Measurements from ENCODE around the gene HOXC10.

HOXC10 gene

GRCh38 chr12:53939141-53940108, 45.5 kb upstream of the HOXC10 start:
- DNase-seq (ENCODE audit: low read depth, low spot score), result no peak
- POLR2A ChIA-PET, result no interaction called here
- H3K4me3 ChIP-seq (ENCODE audit: low read depth, low read length), result no peak overlapping the region
- TF ChIP-seq CTCF (IDR thresholded peaks at IDR 0.05; ENCODE audit: insufficient read depth, low read length, missing control alignments), result no peak
- CTCF ChIA-PET, result interaction anchor here (1.6 kb wide), 1 partner anchor 193 kb away, joined by 4 read pairs; no protein-coding TSS in a partner anchor

GRCh38 chr12:53940443-53941014, 44.4 kb upstream of the HOXC10 start:
- ChIA-PET CTCF (interaction anchor here (1.0 kb wide), 1 partner anchor 12 kb away, joined by 3 read pairs; no protein-coding TSS in a partner anchor), POLR2A (no interaction called here)
- no peak for TF ChIP-seq CTCF (IDR thresholded peaks at IDR 0.05; ENCODE audit: insufficient read depth, low read length, missing control alignments)
- no peak for DNase-seq (ENCODE audit: low read depth, low spot score)
- H3K4me3 ChIP-seq (ENCODE audit: low read depth, low read length), result no peak overlapping the region

- no peak for DNase-seq (ENCODE audit: low read depth, low spot score)
- H3K4me3 ChIP-seq (ENCODE audit: low read depth, low read length), result no peak overlapping the region
- POLR2A ChIA-PET, result no interaction called here
- no peak for TF ChIP-seq CTCF (IDR thresholded peaks at IDR 0.05; ENCODE audit: insufficient read depth, low read length, missing control alignments)
- CTCF ChIA-PET, result interaction anchor here (1.0 kb wide), 1 partner anchor 12 kb away, joined by 3 read pairs; no protein-coding TSS in a partner anchor
Observed at GRCh38 chr12:53941187-53941586, 43.8 kb upstream of the HOXC10 start.

GRCh38 chr12:53941750-53942149, 43.2 kb upstream of the HOXC10 start:
- CTCF ChIA-PET, result interaction anchor here (1.0 kb wide), 1 partner anchor 260 kb away, joined by 3 read pairs; no protein-coding TSS in a partner anchor
- no peak for DNase-seq (ENCODE audit: low read depth, low spot score)
- POLR2A ChIA-PET, result no interaction called here
- H3K4me3 ChIP-seq (ENCODE audit: low read depth, low read length), result no peak overlapping the region
- no peak for TF ChIP-seq CTCF (IDR thresholded peaks at IDR 0.05; ENCODE audit: insufficient read depth, low read length, missing control alignments)

GRCh38 chr12:53942467-53942997, 42.4 kb upstream of the HOXC10 start:
- no peak for TF ChIP-seq CTCF (IDR thresholded peaks at IDR 0.05; ENCODE audit: insufficient read depth, low read length, missing control alignments)
- H3K4me3 ChIP-seq (ENCODE audit: low read depth, low read length), result no peak overlapping the region
- ChIA-PET CTCF (interaction anchor here (1.0 to 1.1 kb wide), 2 partner anchors 12 to 259 kb away, joined by 3 read pairs; no protein-coding TSS in a partner anchor), POLR2A (no interaction called here)
- no peak for DNase-seq (ENCODE audit: low read depth, low spot score)

GRCh38 chr12:53944209-53944608, 40.7 kb upstream of the HOXC10 start:
- DNase-seq (ENCODE audit: low read depth, low spot score), result no peak
- CTCF ChIA-PET, result interaction anchor here (0.8 kb wide), 1 partner anchor 187 kb away, joined by 3 read pairs; no protein-coding TSS in a partner anchor
- POLR2A ChIA-PET, result no interaction called here
- no peak overlapping the region for H3K4me3 ChIP-seq (ENCODE audit: low read depth, low read length)
- TF ChIP-seq CTCF (IDR thresholded peaks at IDR 0.05; ENCODE audit: insufficient read depth, low read length, missing control alignments), result no peak

Data from AG04449 (cell line).